Ishikawa (cell line): ENCODE data around the gene PIK3R4.

Experiments used
- CEBPB ChIP-seq: IDR thresholded peaks from 2 replicates; pipeline ENCODE4 v1.6.1; 2012
- CREB1 ChIP-seq: IDR thresholded peaks from 2 replicates; pipeline ENCODE4 v1.6.1; 2012; ENCODE audit warnings: low read depth
- EGR1 ChIP-seq: IDR thresholded peaks from 2 replicates; pipeline ENCODE4 v1.6.1; 2012
- EP300 ChIP-seq: IDR thresholded peaks from 2 replicates; pipeline ENCODE4 v1.6.1; 2012; ENCODE audit warnings: borderline replicate concordance
- FOXM1 ChIP-seq: IDR thresholded peaks from 2 replicates; pipeline ENCODE4 v1.6.1; 2012; ENCODE audit warnings: low read depth, borderline replicate concordance
- MAX ChIP-seq: IDR thresholded peaks from 2 replicates; pipeline ENCODE4 v1.6.1; 2012
- RAD21 ChIP-seq: IDR thresholded peaks from 2 replicates; pipeline ENCODE4 v1.6.1; 2012; ENCODE audit warnings: low read depth
- TAF1 ChIP-seq: IDR thresholded peaks from 2 replicates; pipeline ENCODE4 v1.6.1; 2012; ENCODE audit warnings: low read depth, mild to moderate bottlenecking
- YY1 ChIP-seq: IDR thresholded peaks from 2 replicates; pipeline ENCODE4 v1.6.1; 2012; ENCODE audit warnings: low read depth
- TF ChIP-seq, protein P1 (sequence below): IDR thresholded peaks from 2 replicates; pipeline ENCODE4 v1.6.1; 2012; ENCODE audit warnings: low read depth, mild to moderate bottlenecking
- TF ChIP-seq, protein P2 (sequence below): IDR thresholded peaks from 2 replicates; pipeline ENCODE4 v1.6.1; 2012

DNA sequence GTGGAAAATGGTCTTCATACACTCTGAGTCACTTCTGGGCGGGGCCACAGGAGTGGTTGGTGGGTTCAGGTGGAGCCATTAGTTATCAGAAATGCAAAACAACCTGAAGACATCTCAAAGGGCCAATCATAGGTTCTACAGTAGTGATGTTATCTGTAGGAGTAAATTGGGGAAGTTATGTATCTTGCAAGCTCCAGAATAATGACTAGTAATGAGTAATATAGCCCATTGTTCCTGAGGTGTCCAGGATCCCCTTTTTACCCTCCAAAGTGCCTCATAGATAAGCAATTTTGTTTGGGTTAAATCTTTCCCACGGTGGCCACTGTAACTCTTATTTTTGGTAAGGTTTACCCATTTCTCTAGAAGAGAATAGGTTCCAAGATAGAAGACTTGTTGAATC lies 91.7 kb downstream of the PIK3R4 start:
- TF ChIP-seq CREB1 (no peak), YY1 (no peak), MAX (no peak), EP300 (no peak), RAD21 (no peak), TAF1 (no peak), CEBPB (no peak), EGR1 (no peak), FOXM1 (no peak)
- TF ChIP-seq, protein P1, sequence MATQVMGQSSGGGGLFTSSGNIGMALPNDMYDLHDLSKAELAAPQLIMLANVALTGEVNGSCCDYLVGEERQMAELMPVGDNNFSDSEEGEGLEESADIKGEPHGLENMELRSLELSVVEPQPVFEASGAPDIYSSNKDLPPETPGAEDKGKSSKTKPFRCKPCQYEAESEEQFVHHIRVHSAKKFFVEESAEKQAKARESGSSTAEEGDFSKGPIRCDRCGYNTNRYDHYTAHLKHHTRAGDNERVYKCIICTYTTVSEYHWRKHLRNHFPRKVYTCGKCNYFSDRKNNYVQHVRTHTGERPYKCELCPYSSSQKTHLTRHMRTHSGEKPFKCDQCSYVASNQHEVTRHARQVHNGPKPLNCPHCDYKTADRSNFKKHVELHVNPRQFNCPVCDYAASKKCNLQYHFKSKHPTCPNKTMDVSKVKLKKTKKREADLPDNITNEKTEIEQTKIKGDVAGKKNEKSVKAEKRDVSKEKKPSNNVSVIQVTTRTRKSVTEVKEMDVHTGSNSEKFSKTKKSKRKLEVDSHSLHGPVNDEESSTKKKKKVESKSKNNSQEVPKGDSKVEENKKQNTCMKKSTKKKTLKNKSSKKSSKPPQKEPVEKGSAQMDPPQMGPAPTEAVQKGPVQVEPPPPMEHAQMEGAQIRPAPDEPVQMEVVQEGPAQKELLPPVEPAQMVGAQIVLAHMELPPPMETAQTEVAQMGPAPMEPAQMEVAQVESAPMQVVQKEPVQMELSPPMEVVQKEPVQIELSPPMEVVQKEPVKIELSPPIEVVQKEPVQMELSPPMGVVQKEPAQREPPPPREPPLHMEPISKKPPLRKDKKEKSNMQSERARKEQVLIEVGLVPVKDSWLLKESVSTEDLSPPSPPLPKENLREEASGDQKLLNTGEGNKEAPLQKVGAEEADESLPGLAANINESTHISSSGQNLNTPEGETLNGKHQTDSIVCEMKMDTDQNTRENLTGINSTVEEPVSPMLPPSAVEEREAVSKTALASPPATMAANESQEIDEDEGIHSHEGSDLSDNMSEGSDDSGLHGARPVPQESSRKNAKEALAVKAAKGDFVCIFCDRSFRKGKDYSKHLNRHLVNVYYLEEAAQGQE = no peak
- TF ChIP-seq, protein P2, sequence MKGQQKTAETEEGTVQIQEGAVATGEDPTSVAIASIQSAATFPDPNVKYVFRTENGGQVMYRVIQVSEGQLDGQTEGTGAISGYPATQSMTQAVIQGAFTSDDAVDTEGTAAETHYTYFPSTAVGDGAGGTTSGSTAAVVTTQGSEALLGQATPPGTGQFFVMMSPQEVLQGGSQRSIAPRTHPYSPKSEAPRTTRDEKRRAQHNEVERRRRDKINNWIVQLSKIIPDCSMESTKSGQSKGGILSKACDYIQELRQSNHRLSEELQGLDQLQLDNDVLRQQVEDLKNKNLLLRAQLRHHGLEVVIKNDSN = no peak
